SK-N-DZ (cell line): ENCODE results near the gene LRRC37A3.
"Not testable (repeated sequence)": the region's sequence is repeated elsewhere in the genome, so short reads cannot be mapped to it uniquely, and the experiment has no call there.

ENCODE experiments used
- DNase-seq: peaks from one replicate; pipeline ENCODE4 v3.0.0-alpha.2; 2015; ENCODE audit warnings: low spot score
- small RNA-seq, 2 experiments: library from RNA; depleted of rRNA; stranded (forward); fragments of <200 nt; gene quantifications; one replicate each; pipeline ENCODE3, GENCODE V24; 2014

Gene LRRC37A3

DNA sequence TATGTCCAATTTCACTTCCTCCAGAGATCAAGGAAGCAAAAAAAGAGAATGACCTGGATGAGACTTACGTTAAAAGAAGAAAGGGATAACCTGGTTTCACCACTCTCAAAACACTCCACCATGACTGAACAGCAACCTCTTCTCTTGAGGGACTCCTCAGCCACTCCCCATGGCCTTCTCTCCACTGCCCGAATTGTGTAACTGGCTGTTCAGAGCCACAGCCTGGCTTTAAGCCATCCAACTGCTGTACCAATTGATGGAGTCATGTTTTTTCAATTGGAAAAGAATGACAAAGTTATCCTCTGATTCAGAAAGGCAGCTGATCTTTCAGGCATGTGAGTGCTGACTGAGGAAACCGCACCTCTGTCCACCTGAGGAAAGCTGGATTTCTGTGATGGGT, 85.2 kb downstream of the LRRC37A3 start:
- DNase-seq = not testable (repeated sequence)

DNA sequence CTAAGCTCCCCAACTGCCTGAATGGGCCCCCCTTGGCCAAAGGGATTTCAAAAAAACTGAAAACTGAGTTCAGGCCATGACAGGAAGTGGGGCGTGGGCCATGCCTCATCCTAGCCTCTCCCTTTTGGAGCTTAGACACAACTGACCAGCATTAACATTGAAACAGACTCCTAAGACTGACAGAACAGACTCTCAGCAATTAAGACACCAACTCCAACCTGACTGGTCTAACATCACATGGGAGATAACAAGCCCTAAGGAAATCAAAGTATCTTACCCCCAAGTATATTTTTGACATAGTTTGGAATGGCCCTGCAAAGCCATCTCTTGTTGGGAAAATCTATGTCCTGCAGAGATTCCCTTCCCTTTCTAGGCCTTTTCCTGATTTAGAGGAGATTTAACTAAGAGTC, 88.6 kb downstream of the LRRC37A3 start:
- DNase-seq = not testable (repeated sequence)

- DNase-seq = not testable (repeated sequence)
Measured at GRCh38 chr17:64829824-64830630, 89.3 kb downstream of the LRRC37A3 start.

DNA sequence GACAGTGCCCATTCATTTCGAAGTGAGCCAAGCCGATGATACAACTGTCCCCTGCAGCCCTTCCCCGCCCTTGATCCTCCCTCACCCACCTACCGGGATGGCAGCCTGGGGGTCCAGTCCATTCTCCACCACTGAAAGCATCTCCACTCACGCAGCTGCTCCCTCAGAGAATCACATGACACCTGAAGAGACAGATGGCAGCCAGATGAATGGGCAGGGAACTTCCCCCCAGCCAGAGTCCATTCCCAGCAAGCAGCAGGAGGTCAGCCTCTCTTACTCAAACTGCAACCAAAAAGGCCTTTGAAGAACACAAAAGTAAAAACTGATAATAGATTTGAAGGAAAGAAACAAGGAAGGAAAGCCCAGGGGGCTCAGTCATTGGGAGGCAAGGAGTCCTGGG, 90.2 kb downstream of the LRRC37A3 start:
- DNase-seq = not testable (repeated sequence)

GRCh38 chr17:64818904-64819303, 100.4 kb downstream of the LRRC37A3 start:
- DNase-seq = not testable (repeated sequence)

DNA sequence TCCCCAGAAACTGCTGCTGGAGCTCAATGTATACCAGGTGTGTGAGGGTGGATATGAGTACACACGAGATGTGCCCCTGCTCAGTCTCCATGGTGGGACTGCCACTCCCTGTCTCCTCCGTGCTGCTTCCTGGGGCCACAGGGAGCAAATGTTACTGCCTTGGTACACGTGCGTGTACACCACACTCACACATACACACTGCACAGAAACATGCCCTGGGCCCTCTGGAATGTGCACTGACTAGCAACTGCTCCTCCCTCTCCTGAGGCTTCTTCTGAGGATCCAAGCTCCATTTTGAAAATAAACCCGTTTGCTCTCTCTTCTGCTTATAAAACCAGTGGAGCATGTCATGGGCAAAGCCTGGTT, 103.5 kb downstream of the LRRC37A3 start:
- not testable (repeated sequence) for DNase-seq

GRCh38 chr17:64814993-64815832, 104.1 kb downstream of the LRRC37A3 start:
- not testable (repeated sequence) for DNase-seq

DNA sequence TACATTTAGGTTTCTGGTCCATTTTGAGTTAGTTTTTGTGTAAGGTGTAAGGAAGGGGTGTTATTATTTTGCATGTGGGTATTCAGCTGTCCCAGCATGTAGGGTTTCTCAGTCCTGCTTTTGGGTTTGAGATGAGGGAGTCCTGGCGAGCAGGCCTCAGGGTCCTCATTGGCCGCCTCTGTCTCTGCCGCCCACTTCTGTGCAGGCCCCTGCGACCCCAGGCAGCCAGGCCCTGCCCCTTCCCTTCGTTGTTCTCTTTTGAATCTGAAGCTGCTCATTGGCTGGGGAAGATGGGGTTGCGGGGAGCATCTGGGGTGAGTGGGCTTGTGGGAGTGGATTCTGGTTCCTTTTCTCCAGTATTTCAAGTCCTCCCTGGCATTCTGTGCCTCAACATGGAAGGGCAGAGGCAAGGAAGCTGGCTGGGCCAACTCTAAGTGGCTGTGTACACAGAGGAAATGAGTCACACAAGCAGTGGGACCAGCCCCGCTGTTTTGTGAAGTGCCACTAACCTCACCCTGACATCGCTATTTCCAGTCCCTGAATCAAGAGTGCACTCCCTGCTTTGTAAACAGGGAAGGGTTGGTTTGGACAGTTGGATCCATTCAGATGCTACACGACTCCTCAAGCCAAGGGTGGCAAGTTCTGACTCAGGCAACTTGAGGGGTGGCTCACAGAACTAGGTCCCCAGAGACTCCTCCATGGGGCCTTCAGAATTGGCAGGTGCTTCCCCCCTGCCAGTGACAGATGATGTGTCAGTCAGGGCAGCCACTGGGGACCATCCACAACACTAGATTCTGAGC, 110.9 kb downstream of the LRRC37A3 start:
- not testable (repeated sequence) for DNase-seq

Small RNA genes within 50 kb of the gene (small RNA-seq; reads per million reads assigned to genes)
- gene AC037487.3 = 0 reads per million in 2 experiments
- gene AC103810.6 = 0 reads per million in 2 experiments
- gene AC103810.7 = 0 reads per million in 2 experiments
- gene RDM1P4 = 0 reads per million in 2 experiments
- 0 reads per million in 2 experiments for gene RN7SL404P
- gene RNU7-115P = 0 reads per million in 2 experiments
